HG03135 (cell line): ENCODE data around the gene CHIT1.
"Not testable (repeated sequence)": the region's sequence is repeated elsewhere in the genome, so short reads cannot be mapped to it uniquely, and the experiment has no call there.

Experiments
- ATAC-seq: cut with Tn5 transposase; IDR thresholded peaks from one replicate; pipeline ENCODE4 v1.9.1; 2021; ENCODE audit warnings: mild to moderate bottlenecking, moderate library complexity; ENCODE audit not compliant: unreplicated experiment

Gene CHIT1

DNA sequence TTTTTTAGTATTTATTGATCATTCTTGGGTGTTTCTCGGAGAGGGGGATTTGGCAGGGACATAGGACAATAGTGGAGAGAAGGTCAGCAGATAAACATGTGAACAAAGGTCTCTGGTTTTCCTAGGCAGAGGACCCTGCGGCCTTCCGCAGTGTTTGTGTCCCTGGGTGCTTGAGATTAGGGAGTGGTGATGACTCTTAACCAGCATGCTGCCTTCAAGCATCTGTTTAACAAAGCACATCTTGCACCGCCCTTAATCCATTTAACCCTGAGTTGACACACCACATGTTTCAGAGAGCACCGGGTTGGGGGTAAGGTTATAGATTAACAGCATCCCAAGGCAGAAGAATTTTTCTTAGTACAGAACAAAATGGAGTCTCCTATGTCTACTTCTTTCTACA, 36.7 kb upstream of the CHIT1 start:
- ATAC-seq: not testable (repeated sequence)

DNA sequence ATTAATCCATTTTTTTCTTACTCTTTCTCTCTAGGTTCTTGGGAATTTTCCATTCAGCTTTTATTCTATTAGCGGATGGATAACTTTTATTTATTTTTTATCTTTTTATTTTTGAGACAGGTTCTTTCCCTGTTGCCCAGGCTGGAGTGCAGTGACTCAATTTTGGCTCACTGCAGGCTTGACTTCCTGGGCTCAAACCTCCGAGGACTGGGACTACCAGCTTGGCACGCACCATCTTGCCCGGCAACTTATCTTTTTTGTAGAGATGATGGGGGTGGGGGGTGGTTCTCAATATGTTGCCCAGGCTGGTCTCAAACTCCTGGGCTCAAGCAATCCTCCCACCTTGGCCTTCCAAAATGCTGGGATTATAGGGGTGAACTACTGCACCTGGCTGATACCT, 36.1 kb upstream of the CHIT1 start:
- no peak for ATAC-seq

DNA sequence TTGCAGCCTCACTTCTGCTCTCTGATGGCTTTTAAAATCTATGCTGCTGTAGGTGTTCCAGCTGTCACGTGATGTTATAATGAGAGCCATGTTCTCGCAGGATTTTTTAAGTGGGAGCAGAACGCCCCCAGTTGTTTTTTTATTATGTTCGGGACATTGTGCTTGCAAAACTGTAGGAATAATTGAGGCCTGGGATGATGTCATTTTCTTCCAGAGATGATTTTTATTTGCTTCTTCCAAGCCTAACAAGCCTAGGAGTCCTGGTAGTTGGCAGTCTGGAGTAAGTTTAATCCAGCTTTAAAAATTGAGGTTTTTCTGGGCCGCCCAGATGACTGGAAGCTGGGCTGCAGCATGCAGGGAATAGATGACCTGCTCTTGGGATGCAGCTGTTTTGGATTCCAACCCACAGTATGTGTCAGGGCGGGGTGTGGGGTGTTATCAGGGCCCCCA, 34.6 kb upstream of the CHIT1 start:
- no peak for ATAC-seq

DNA sequence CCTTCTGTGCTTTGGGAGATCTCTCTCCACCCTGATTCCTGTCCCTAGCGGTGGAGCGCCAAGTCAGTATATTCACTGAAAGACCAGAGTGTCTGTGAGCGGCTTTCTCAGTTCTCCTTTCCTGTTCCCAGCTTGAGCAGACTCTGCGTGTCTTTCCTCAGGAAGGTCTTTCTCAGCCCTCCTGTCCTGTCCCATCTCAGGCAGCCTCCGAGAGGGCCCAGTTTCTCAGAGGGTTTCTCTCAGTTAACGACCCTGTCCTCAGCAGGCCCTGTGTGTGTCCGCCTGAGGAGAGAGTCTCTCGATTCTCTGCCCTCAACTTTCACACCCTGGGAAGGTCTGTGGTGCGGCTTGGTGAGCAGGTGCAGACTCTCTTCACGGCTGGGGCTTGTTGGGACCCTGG, 34.0 kb upstream of the CHIT1 start:
- no peak for ATAC-seq

DNA sequence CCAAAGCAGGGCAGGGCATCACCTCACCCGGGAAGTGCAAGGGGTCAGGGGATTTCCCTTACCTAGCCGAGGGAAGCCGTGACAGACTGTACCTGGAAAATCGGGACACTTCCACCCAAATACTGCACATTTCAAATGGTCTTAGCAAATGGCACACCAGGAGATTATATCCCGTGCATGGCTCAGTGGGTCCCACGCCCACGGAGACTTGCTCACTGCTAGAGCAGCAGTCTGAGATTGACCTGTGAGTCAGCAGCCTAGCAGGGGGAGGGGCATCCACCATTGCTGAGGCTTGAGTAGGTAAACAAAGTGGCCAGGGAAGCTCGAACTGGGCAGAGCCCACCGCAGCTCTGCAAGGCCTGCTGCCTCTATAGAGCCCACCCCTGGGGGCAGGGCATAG, 27.2 kb upstream of the CHIT1 start:
- ATAC-seq: not testable (repeated sequence)

DNA sequence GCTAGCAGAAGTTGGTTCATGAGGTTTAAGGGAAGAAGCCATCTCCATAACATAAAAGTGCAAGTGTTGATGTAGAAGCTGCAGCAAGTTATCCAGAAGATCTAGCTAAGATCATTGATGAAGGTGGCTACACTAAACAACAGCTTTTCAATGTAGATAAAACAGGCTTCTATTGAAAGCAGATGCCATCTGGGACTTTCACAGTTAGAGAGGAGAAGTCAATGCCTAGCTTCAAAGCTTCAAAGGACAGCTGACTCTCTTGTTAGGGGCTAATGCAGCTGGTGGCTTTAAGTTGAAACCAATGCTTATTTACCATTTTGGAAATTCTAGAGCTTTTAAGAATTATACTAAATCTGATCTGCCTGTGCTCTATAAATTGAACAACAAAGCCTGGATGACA, 25.3 kb upstream of the CHIT1 start:
- ATAC-seq: not testable (repeated sequence)

DNA sequence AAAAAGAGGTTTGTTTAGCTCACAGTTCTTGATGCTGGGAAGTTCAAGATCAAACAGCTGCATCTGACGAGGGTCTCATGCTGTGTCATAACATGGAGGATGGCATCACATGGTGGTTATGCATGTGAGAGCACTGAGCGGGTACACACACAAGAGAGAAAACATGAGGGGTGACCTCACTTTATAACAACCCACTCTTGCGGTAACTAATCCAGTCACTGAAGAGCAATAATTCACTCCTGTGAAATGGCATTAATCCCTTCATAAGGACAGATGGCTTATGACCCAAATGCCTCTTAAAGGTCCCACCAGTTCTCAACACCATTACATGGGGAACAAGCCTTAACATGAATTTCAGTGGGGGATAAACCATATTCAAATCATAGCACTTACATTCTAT, 23.2 kb upstream of the CHIT1 start:
- ATAC-seq: no peak

DNA sequence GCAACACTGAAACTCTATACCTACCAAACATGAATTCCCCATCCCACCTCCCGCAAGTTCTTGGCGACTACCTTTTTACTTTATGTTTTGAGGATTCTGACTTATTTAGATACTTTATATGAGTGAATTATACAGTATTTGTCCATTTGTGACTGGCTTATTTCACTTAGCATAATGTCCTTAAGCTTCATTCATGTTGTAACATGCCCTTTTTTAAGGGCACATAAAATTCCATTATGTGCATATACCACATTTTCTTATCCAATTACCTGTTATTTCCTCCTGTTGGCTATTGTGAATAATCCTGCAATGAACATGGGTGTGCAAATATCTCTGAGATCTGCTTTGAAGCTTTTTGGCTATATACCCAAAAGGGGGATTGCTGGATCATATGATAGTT, 22.0 kb upstream of the CHIT1 start:
- ATAC-seq: no peak

DNA sequence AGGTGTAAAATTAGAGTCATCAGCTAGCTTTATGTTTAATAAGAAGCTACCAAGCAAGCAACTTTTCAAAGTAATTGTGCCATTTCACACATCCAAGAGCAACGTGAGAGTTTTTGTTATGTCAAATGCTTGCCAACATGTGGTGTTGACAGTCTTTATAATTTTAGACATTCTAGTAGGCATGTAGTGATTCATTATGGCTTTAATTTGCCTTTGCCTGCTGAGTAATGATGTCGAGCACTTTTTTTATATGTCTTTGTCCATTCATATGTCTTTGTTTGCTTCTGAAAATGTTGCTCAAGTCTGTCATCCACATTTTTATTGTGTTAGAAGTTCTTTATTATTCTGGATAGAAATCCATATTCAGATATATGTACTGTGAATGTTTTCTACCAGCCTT, 21.4 kb upstream of the CHIT1 start:
- no peak for ATAC-seq

DNA sequence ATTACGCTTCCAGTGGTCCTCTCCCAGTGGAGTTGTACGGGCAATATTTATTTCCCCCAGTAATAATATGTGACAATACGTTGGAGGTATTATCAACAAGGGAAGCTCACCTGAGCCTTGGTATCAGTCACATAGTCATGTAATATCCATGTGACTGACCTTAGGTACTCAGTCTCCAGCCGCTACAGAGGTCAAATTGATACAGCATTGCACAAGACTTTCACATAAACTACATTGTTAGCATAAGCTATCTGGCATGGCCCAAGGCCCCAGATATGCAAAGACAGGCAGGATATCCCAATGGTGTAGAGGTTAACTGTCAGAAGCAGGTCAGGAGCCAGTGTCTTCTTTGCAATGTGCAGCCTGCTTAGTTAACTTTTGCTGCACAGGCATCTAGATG, 15.3 kb upstream of the CHIT1 start:
- ATAC-seq: no peak

DNA sequence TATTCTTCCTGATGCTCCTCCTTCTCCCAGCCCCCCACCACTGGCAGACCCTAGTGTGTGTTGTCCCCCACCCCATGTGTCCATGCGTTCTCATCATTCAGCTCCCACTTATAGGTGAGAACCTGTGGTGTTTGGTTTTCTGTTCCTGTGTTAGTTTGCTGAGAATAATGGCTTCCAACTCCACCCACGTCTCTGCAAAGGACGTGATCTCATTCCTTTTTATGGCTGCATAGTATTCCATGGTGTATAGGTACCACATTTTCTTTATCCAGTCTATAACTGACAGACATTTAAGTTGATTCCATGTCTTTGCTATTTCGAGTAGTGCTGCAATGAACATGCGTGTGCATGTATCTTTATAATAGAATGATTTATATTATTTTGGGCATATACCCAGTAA, 12.2 kb upstream of the CHIT1 start:
- not testable (repeated sequence) for ATAC-seq

DNA sequence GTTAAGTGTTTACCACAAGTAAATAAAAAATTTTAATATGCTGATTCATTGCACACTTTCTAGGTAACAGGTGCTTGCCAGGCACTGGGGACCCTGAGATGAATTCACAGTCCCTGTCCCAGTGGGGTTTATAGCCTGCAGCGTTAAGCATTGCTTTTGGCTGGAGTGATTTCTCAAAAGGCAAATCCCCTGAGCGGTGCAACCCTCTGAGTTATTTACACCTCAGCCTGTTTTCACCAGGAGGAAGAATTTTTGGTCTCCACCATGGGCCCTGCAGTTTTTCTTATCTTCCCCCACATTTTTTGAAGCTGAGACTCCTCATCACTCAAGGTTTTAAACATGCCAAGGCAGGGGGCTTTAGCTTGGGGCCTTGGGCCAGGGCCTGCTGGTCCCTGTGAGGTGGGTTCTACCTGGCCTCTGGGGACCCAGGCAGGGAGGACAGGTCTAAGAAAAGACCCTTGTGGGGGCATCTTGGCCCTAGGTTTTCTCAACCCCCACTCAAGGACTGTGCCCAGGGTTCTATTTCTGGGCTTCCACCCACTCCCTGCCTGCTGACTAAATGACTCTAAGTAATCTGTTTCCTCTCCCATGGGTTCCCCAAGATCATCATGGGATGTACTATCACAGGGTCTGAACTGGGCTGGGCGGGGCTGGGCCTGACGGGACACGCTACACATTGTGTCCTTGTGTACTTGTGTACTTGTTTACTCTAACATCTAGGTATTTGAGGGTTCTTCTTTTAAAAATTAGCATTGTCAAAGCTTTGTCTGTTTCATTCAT, 10.2 kb upstream of the CHIT1 start:
- ATAC-seq: no peak

DNA sequence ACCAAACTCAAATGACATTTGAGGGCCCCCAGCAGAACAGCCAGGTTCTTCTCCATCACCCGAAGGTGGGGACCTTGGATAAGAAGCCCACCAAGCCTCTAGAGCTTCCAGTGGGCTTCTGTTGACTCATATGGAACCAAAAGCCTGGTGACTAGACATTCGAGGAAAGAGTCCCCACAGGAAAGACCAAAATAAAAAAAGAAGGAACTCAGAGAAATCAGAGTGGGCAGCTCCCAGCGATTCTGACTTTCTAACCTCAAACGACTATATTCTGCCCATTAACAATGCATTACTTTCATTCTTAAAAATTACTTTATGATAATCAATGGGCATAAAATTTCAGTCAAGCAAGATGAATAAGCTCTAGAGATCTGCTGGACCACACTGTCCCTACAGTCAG, 9.6 kb upstream of the CHIT1 start:
- no peak for ATAC-seq

DNA sequence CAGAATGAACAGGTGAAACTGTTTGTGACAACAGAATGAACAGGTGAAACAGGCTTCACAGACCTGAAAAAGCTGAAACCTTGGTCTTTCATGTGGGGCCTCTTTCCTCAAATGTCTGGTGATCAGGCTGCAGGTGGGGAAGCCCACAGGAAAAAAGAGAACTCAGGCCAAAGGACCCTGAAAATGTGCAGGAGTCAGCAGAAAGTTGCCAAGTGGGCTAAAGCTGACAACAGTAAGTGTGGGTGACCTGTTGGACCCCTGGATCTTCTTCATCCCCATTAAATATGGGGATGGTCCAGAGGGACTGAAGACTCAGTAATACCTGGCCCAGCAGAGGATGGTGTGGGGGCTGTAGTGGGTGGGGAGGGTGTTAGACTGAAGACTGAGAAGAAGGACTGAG, 9.1 kb upstream of the CHIT1 start:
- no peak for ATAC-seq

DNA sequence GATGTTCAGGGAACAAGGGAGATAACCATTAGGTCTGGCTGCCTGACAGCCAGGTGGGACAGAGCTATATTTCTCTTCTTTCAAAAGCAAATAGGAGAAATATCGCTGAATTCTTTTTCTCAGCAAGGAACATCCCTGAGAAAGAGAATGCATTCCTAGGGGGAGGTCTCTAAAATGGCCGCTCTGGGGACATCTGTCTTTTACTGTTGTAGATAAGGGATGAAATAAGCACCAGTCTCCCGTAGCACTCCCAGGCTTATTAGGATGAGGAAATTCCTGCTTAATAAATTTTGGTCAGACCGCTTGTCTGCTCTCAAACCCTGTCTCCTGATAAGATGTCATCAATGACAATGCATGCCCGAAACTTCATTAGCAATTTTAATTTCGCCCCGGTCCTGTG, 5.4 kb upstream of the CHIT1 start:
- not testable (repeated sequence) for ATAC-seq

DNA sequence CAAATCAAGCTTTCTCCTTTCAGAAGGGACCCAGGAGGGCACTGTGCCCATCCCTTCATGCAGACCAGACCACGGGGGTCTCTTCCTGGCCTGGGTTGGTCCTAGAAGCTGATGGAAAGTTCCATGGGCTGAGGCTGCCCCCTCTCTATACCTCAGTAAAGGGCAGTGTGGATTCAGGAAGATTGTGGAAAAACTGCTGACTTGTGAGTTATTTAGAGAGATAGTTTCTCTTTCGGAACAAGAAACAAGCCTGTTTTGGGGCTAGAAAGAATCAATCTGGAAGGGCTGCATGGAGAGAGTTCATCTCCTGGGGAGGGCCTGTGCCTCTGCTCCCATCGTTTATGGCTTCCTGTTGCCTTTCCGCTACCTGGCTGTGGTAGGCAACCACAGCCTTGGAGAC, 803 bp downstream of the CHIT1 start:
- no peak for ATAC-seq

DNA sequence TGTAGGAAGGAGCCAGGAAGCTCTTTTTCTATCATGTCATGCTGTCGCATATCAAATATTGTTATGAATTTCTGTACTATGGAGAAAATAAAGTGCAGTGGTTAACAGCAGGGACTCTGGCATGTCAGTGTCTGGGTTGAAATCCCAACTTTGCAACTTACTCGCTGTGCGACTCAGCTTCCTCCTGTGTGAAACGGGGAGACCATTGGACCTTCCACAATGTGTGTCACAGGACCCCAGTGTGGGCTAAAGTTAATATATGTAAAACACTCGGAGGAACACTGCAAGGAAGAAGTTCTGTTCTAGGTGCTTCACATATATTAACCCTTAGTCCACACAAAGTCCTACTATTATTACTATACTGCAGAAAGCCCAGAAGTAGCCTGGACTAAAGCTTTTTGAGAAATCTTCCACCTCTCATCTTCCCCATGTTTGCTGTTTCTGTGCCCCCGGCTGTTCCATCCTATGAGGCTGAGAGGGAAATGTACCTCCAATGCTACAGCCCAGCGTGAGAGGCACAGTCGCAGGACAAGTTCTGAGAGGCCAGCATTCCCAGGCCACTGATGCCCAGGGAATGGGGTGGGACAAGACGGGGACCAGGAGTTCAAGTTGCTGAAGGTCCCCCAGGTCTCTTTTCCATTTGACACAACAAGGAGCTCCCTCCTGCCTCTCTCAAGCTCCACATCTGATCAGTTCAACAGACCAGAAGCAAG, 1.9 kb downstream of the CHIT1 start:
- no peak for ATAC-seq

DNA sequence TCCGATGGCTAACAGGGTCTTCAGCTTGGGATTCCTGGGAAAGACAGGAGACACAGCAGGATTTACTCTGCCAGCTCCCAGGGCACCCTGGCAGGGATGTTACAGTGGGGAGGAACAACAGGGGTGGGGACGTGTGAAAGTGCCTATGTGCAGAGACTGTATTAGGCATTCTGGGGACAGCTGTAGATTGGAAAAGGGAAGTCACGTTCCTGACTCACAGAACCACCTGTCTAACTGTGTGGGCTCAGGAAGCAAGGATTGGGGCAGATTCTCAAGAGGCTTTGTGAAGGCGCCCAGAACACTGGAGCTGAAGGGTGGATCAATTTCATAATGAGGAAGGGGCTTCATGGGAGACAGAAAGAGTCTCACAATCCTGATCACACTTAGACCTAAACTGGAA, 4.4 kb downstream of the CHIT1 start:
- no peak for ATAC-seq

DNA sequence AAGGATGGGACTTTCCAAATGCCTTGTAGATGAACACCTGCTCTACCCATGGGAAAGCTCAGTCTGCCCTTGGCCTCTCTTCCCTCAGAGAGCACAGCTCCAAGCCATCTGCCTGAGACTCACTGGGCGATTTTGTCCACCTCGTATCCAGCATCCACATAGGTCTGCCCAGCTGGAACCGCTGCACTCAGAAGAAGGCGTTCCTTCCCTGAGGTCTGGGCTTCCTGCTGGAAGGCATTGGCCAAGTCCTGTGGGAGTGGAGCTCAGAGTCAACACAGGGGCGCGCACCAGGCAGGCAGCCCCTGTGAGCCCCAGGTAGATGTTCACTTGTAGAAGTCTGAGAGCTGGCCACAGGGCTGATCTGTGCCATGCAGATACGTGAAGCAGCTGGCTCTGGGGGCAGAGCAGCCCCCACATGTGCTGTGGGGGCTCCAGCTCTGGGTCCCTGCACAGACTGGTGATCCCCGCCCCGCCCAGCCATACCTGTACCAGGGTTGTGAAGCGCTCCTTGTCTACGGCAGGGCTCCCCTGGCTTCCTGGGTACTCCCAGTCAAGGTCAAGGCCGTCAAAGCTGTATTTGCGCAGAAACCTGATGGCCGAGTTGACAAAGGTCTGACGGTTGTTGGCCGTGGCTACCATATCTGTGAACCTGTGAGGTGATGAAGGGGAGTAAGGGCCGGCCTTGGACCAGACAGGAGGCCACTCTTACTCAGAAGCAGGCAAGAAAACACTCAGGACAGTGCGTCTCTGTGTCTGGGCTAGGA, 6.3 kb downstream of the CHIT1 start:
- ATAC-seq: no peak

DNA sequence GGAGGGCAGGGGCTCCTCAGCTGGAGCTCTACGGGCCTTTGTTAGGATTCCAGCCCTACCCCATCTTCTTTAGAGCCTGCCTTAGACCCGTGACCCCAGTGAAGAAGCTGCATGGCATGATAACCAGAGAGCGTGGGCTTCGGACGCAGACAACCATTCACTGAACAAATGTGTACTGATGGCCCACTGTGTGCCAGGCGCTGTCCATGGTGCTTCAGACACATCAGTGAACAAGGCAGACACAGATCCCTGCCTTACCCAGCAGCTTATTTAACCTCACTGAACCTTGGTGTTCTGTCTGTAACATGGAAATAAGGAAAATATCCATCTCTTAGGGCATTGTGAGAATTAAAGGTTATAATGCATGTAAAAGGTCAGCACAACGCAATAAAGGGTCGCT, 9.5 kb downstream of the CHIT1 start:
- no peak for ATAC-seq

DNA sequence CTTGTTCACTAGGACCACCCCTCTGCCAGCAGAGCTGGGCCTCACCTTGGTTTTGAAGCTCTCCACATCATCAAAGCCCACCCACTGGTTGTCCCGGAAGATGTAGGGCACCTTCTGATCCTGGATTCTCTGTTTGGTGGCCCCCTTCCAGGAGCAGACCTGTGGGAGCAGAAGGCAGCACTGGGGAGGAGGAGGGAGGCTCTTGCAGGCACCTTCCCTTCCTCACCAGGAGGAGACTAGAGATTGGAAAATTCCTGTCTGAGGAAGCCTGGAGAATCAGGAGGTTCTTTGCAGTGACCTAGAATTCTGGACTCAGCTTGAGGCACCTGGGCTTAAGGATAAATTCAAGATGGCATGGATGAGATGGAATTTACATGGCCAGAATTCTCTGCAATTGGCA, 10.3 kb downstream of the CHIT1 start:
- ATAC-seq: no peak

DNA sequence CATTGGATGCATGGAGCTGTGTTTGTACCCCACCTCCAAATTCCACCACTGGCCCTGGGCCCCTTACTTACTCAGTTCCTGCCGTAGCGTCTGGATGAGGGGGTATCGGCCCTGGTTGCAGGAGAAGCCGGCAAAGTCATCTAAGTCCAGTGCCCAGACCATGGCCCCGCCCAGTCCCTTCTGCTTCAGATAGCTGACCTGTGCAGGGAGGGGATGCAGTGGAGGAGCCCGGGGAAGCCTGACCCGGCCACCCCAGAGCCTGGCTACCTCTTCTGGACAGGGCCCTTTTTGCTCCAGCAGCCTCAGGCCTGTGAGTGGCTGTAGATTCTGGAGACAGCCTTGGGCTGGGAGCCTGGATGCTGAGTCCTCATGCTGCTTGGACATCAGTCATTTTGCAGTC, 11.8 kb downstream of the CHIT1 start:
- ATAC-seq: no peak
